Left ventricle myocardium inferior (tissue), 1 donor: ENCODE data around the gene SMIM26. TPM values are rescaled to one million over a fixed set of nuclear protein-coding genes. Genes with fewer than 3 reads are reported as not detected.
A peak's percentile ranks its signal among the peaks of the same experiment; 100 is the strongest.

Source experiments
- DNase-seq: peaks from one replicate; pipeline ENCODE4 v3.0.0-alpha.2; 2020
- H3K27ac ChIP-seq: fragments of 200-600 bp; replicated peaks from 2 replicates; pipeline ENCODE4 v1.8.0; 2021
- H3K27me3 ChIP-seq: fragments of 200-600 bp; 2 replicates; pipeline ENCODE4 v1.8.0; 2021; ENCODE audit warnings: low read depth
- H3K36me3 ChIP-seq: fragments of 200-600 bp; 2 replicates; pipeline ENCODE4 v1.8.0; 2021
- H3K4me1 ChIP-seq: fragments of 200-600 bp; 2 replicates; pipeline ENCODE4 v1.8.0; 2021
- H3K4me3 ChIP-seq: fragments of 200-600 bp; 2 replicates; pipeline ENCODE4 v1.8.0; 2021; ENCODE audit warnings: mild to moderate bottlenecking, moderate library complexity
- H3K9me3 ChIP-seq: fragments of 200-600 bp; replicated peaks from 2 replicates; pipeline ENCODE4 v1.8.0; 2021
- CTCF ChIP-seq: fragments of 200-600 bp; IDR thresholded peaks from 2 replicates; pipeline ENCODE4 v1.8.0; 2021; ENCODE audit warnings: antibody characterized with exemption, mild to moderate bottlenecking, borderline replicate concordance
- intact Hi-C: fragments of 100-400 bp; cut with micrococcal nuclease; formaldehyde crosslinking; loops from one replicate; pipeline ENCODE4 v1.11.0; 2022
- total RNA-seq: library from RNA; stranded (reverse); fragmentation: NEBNext Ultra II Directional; extraction: Animal tissue kit (Norgen Biotek cat#: 25700); gene quantifications from one replicate; pipeline ENCODE4 v1.2.1, GENCODE V29; 2021
- donor health status: DM: no; HTN: yes; CAD: no; lungs with severe emphysema.

The SMIM26 gene
- total RNA-seq, 1 donor from 2014 or later: 109 TPM

- Histone ChIP-seq H3K4me3 (no peak overlapping the region), H3K36me3 (no peaks in the 10 kb centered on the region), H3K4me1 (no peaks in the 10 kb centered on the region), H3K27me3 (no peaks in the 10 kb centered on the region), H3K27ac (no peak overlapping the region), H3K9me3 (no peaks in the 10 kb centered on the region)
- no peak for DNase-seq
- intact Hi-C loops: no loop called here
- TF ChIP-seq CTCF: no peak
Observed at GRCh38 chr20:18580012-18580411, 12.8 kb downstream of the SMIM26 start.

- intact Hi-C loops: no loop called here
- peaks cover 6% of the 10 kb centered on the region for H3K9me3 ChIP-seq
- no peaks in the 10 kb centered on the region for H3K36me3 ChIP-seq
- peaks cover 17% of the 10 kb centered on the region for H3K4me1 ChIP-seq
- H3K27me3 ChIP-seq: no peaks in the 10 kb centered on the region
- TF ChIP-seq CTCF: no peak
- DNase-seq: no peak
- no peak overlapping the region for H3K4me3 ChIP-seq
- no peak overlapping the region for H3K27ac ChIP-seq
Observed at GRCh38 chr20:18585134-18585533, 17.9 kb downstream of the SMIM26 start.

- Histone ChIP-seq H3K9me3 (peaks cover 6% of the 10 kb centered on the region), H3K27ac (peak within 1 kb of the TSS; percentile 86), H3K27me3 (no peaks in the 10 kb centered on the region), H3K4me1 (peaks cover 17% of the 10 kb centered on the region), H3K36me3 (no peaks in the 10 kb centered on the region), H3K4me3 (peak within 1 kb of the TSS; percentile 91)
- DNase-seq: peak; percentile 95
- intact Hi-C loops: no loop called here
- peak; percentile 84 for TF ChIP-seq CTCF
Observed at GRCh38 chr20:18587665-18588573, 20.7 kb downstream of the SMIM26 start, which contains the start of gene DTD1. Gene DTD1, plus strand, starts transcription at chr20:18588054. Its CDS starts 19 bp downstream, at chr20:18588073.

- Histone ChIP-seq H3K27ac (peak overlapping the region; percentile 86), H3K36me3 (no peaks in the 10 kb centered on the region), H3K4me1 (peaks cover 17% of the 10 kb centered on the region), H3K4me3 (peak overlapping the region; percentile 91), H3K27me3 (no peaks in the 10 kb centered on the region), H3K9me3 (peaks cover 6% of the 10 kb centered on the region)
- DNase-seq: no peak
- TF ChIP-seq CTCF: no peak
- intact Hi-C loops: no loop called here
Observed at GRCh38 chr20:18588574-18588933, 21.3 kb downstream of the SMIM26 start.

- Histone ChIP-seq H3K27ac (no peak overlapping the region), H3K9me3 (peaks cover 6% of the 10 kb centered on the region), H3K27me3 (no peaks in the 10 kb centered on the region), H3K4me1 (peaks cover 17% of the 10 kb centered on the region), H3K4me3 (no peak overlapping the region), H3K36me3 (peaks cover 15% of the 10 kb centered on the region)
- DNase-seq: no peak
- intact Hi-C loops: no loop called here
- no peak for TF ChIP-seq CTCF
Observed at GRCh38 chr20:18589941-18590674, 22.9 kb downstream of the SMIM26 start.
